DMS53 treated with DMSO at 0.1 percent for 48 hours (cell line): ENCODE data around the gene SMIM14.
"Not testable (repeated sequence)": the region's sequence is repeated elsewhere in the genome, so short reads cannot be mapped to it uniquely, and the experiment has no call there.

Source experiments
- DNase-seq: peaks from one replicate; lab custom pipeline; 2025; ENCODE audit not compliant: unreplicated experiment; lab: John Stamatoyannopoulos, UW

The SMIM14 gene

DNA sequence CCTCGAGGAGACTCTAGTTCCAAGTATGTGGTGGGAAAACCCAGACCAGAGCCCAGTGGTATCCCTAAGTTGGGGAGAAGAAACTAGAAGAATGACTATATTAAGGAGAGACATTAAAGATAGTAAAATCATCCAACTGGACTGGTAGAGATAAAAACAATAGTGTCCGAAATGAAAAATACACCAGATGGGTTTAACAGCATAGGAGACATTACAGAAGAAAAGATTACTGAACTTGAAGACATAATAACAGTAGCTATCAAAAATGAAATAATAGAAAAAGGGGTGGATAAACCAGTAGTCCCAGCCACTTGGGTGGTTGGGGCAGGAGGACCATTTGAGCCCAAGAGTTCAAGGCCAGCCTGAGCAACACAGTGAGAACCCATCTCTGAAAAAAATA is 31.9 kb downstream of the SMIM14 start:
- DNase-seq = no peak

DNA sequence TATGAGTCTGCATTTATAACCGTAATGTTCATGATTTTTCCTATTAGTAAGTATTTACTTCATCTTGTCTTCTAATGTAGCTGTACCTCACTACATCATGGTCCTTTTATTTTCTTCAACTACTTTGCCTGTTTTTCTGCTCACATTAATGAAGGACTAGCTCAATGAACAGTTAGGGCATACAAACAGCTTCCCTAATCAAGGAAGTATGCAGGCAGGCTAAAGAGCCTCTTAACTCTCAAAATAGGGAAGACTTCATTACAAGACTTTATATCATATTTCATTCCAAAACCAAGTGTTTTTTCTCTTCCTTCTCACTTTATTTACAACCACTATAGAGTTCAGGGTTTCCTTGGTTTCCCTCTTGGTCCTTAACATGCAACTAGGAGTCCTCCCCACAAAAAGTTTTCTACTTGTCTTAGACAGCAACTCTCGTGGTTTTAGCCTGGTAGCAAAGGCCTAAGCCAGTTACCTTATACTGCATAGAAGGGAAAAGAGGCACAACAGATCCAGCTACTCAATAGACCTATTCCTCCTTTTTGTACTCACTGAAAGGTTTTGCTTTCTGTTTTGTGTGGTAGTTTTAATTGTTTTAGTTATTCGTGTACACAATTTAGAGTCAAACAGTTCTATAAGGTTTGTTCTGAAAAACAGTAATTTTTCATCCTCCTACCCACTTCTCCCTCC is 40.8 kb downstream of the SMIM14 start:
- DNase-seq = no peak

DNA sequence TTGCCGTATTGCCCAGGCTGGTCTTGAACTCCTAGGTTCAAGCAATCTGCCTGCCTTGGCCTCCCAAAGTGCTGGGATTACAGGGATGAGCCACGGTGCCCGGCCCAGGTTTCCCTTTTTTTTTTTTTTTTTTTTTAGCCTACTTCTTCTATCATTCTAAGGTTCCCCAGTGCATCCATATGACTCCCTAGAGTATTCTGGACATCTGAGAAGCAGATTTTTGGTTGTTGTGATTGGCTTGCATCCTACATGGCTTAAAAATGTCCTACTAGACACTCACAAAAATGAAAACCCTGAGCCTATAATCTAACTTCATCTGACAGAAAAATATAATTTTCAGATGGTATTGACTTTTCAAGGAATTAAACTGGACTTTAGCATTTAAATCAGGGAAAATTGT is 41.7 kb downstream of the SMIM14 start:
- DNase-seq = no peak

DNA sequence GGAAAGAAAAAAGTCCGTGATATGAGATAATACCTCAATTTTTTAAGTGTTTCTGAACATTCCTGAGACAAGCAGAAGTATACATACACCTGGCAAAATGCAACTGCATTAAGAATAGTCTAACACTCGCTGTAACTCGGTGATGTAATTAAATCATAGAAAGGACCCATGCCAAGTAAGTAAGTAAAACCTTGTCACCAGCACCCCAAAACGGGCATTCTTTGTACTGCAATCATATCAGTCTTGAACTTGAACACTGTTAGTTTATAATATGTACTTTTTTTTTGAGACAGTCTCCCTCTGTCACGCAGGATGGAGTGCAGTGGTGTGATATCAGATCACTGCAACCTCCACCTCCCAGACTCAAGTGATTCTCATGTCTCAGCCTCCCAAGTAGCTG is 47.4 kb downstream of the SMIM14 start:
- DNase-seq = no peak

DNA sequence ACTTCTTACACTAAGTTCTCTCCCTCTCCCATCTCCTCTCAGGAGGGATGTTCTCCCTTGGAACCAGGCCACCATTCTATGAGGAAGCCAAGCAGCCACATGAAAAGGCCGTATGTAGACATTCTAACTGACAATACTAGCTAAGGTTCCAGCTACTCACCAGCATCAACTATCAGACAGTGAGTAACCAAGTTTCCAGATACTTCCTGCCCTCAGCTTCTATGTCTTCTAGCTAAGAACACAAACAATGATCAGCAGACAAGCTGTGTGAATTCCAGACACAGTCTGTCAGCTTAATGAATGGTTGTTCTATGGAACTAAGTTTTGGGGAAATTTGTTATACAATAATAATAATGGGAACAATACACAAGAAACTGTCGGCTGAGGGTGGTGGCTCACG is 50.8 kb downstream of the SMIM14 start:
- DNase-seq = no peak

DNA sequence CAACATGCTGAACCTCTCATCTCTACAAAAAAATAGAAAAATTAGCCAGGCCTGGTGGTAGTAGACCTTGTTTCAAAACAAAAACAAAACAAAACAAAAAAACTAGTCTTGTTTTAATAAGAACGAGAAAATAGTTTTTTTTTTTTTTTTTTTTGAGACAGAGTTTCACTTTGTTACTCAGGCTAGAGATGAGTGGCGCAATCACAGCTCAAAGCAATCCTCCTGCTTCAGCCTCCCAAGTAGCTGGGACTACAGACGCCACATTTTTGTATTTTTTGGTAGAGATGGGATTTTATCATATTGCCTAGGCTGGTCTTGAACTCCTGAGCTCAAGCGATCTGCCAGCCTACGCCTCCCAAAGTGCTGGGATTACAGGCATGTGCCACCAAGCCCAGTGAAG is 63.7 kb downstream of the SMIM14 start:
- no peak for DNase-seq

DNA sequence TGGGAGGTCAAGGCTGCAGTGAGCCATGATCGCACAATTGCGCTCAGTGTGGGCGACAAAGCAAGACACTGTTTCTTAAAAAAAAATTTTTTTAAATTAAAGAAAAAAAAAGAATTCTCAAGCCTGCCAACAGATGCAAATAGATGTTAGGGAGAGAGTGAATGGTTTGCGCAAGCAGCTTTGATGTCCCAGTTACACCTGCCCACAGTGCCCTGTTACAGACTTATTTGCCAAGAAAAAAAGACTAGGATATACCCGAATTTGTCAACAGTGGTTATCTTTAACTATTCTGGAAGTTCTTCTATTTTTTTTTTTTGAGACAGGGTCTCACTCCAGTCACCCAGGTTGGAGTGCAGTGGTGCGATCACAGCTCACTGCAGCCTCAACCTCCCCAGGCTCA is 67.2 kb downstream of the SMIM14 start:
- DNase-seq = no peak

DNA sequence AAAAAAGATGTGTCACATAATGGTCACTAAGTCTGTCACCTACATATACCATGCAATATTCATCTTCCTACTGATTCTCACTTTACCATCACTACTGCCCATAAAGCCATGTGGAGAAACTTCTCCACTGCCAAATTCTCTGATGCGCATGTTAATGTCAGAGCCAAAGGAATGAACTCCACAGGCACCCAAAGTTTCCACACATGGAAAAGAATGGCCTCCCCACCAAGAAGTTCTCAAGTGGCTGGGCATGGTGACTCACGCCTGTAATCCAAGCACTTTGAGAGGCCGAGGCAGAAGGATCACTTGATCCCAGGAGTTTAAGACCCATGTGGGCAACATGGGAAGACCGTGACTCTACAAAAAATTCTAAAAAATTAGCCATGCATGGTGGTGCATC is 67.6 kb downstream of the SMIM14 start:
- DNase-seq = no peak

DNA sequence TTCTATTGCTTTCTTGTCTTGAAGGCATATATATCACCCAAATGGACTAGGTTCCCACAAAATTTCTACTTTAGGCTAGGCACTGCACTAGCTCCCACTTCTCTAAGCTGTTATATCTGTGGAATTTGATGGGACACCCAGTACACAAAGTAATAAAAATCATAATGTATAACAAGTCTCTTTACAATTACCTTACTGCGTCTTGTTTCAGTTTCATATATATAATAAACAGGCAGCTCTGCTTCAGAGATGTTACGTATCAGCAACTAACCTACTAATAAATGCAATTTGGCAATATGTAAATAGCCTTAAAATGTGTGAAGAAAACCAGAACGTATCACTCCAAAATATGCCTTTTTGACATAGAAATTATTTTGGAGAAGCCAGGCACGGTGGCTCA is 69.5 kb downstream of the SMIM14 start:
- DNase-seq = no peak

DNA sequence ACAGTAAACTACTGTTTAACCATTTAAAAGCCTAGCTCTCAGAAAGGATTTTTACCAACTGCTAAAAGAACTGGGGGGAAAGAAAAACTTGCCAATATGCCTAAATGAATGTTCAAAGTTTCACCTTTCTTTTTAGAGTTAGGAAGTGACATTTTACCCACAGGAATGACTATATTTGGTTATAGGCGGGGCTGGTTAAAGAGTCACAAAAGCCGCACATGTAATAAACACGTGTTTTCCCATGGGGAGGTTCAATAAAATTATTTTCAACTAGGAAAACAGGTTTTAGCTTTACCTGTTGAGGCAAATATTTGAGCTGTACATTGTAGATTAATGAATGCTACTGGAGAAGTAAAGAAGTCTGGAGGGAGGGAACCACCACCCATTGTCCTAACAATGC is 69.9 kb downstream of the SMIM14 start:
- no peak for DNase-seq

DNA sequence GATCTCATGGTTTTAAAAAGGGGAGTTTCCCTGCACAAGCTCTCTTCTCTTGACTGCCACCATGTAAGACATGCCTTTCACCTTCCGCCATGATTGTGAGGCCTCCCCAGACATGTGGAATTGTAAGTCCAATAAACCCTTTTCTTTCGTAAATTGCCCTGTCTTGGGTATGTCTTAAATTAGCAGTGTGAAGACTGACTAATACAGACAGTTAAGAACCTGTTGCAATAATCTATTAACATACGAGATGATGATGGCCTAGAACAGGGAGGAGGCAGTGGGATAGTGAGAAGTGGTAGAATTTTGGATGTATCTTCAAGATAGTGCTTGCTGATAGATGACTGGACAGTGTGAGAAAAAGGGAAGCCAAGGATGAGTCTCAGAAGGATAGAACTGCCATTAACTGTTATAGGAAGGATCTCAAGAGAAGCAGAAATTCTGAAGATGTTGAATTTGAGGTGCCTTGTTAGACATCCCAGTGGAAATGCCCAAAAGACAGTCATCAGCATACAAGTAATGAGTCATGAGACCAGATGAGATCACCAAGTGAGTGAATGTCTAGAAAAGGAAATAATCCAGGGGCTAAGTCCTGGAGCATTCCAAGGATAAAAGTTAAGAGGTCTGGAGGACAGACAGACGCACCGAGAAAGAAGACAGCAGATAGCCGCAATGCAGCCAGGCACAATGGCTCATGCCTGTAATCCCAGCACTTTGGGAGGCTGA is 72.6 kb downstream of the SMIM14 start:
- no peak for DNase-seq

DNA sequence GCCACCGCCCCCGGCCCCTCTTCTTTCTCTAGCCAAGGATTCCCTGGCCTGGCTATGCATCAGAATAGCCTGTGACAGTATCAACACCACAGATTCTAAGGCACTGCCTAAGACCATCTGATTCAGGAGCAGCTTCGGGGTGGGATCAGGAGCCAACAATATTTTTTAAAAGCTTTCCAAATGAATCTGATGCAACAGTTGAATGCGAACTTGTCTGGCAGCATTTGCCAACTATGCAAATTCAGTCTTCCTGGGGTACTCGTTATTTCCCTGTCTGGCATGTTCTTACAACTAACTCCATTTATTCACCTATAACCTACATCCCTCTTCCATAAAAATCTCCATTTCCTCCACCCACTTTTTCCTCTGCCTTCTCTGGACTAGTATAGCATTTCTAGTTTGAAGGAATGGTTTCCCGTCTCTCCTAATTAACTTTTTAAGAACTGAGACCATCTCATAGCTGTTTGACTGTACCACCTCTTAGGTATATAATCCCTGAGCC is 75.3 kb downstream of the SMIM14 start:
- DNase-seq = no peak

DNA sequence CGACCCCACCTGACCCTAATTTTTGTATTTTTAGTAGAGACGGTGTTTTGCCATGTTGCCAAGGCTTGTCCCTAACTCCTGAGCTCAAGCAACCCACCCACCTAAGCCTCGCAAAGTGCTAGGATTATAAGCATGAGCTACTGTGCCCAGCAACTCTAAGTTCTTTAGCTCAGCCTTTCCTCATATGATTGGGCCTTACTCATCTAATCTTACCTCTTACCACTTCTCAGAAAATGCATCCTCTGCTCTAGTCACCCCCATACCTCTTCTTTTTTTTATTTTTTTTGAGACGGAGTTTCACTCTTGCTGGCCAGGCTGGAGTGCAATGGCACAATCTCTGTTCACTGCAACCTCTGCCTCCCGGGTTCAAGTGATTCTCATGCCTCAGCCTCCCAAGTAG is 75.9 kb downstream of the SMIM14 start:
- no peak for DNase-seq

DNA sequence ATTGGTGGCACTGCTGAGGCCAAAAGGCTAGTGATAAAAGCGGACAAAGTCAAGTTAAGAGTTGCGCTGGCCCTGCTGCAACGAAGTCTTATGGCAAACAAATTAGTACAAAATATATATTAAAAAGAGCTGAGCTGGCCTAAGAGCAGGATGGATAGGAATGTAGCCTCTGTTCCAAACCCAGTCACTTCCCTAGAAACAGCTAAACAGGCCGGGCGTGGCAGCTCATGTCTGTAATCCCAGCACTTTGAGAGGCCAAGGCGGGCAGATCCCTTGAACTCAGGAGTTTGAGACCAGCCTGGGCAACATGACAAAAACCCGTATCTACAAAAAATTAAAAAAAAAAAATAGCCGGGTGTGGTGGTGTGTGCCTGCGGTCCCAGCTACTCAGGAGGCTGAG is 79.0 kb downstream of the SMIM14 start:
- no peak for DNase-seq

DNA sequence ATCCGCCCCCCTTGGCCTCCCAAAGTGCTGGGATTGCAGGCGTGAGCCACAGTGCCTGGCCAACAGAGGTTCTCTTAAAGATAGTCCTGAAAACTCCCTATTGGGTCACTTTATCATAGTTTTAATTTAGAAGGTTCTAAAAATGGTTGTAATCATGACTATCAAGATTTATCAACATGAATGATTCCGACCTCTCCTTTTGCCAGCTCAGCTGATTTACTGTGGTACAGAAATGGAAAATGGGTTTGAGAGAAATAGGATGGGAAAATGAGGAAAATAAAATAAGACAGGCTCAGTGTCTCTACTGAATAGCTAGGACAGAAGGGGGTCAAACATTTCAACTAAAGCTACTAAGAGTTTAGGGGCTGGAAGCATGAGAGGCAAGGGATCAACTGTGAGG is 83.2 kb downstream of the SMIM14 start:
- no peak for DNase-seq

DNA sequence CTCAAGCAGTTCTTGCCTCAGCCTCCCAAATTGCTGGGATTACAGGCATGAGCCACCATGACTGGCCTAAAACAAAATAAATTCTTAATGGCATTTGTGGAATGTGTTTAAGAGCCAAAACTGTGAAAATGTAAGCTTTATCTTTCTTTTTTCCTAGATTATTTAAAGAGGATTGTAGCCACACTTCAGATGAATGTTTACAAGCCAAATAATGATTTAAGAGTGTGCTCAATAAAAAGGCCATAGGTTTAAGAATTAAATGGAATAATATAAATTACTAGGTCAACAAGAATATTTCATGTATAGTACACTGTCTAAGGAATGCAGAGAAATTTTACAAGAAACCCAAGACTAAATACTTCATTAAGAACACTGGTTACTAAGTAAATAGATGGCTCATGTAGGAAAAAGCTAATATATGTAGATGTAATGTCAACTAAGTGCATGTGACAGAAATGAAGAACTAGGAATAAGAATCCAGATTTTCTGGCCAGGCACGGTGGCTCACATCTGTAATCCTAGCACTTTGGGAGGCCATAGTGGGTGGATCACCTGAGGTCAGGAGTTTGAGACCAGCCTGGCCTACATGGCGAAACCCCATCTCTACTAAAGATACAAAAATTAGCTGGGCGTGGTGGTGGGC is 90.1 kb downstream of the SMIM14 start:
- no peak for DNase-seq

DNA sequence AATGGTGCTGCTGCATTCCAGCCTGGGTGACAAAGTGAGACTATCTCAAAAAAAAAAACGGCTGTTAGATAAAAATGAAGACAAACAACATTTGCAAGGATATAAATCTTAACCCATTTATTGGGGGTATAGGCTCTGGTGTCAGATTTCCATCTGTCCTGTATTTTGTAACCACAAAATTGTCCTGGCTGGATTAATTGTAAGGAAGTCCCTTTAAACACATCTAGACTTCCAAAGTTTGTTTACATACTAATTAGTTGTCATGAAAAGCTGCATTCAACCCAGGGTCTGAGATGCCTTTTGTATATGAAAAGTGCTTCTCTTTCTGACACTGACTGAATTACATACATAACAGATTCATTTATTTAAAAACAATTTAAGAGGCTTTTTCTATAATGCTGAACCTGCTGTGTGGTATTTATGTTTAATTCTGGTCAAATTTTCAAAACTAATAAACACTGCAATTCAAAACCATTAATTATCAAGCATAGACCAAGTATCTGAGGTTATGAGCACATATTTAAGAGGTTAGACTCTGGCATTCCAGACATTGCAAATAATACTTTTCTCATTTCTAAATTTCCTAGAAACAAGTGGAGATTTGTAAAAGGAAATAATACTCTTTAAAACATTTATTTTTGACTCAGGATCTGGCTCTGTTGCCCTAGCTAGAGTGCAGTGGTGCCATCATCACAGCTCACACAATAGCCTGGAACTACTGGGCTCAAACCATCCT is 93.9 kb downstream of the SMIM14 start:
- DNase-seq = no peak

DNA sequence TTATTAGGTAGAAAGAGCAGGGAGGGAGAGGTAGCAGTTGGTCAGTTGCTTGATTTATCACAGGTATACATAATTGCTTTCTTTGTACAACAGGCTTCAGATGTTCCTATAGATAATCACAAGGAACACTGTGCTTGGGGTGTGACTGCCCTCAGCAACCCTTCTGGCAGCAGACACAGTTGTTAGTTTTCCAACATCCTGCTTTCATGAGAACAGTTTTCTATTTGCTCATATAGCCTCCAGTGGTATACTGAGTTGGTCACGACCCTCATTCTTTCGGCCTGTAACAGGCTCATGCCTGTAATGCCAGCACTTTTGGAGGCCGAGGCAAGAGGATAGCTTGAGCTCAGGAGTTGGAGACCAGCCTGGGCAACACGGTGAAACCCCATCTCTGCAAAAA is 94.6 kb downstream of the SMIM14 start:
- DNase-seq = not testable (repeated sequence)

DNA sequence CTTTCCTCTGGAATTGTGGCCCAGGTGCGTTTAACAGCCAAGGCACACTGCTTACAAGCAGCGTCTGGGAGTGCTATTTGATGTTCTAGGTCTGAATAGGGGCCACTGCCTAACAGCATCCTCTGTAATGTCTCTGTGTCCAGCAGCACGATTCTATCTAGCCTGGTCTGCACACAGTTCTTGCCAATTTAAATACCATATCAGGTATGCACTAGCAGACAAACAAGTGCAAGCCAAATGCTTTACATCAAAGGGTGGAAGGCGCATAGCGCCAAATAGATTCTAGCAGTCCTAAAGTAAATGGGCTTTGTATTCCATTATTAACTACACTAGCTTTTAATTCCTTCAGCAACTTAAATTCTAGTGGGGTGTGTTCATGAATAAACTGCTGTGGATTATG is 95.6 kb downstream of the SMIM14 start:
- no peak for DNase-seq

DNA sequence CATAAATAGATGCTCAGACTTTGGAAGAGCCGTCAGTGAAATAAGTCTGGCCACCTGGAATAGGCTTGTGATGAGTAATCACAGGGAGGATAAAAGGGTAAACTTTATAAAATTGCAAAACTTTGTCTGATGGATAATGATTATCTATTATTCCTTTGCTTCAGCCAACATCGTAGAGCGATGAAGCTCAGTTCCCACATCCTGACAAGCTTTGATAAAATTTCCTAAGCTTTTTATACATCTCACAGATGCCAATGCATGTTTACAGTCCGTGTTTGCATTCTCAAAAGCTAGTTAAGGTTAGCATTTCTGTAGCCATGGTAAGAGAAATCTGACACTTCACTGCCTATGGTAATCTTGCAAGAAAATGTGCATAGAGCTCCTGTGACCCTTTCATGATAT is 96.1 kb downstream of the SMIM14 start:
- no peak for DNase-seq

DNA sequence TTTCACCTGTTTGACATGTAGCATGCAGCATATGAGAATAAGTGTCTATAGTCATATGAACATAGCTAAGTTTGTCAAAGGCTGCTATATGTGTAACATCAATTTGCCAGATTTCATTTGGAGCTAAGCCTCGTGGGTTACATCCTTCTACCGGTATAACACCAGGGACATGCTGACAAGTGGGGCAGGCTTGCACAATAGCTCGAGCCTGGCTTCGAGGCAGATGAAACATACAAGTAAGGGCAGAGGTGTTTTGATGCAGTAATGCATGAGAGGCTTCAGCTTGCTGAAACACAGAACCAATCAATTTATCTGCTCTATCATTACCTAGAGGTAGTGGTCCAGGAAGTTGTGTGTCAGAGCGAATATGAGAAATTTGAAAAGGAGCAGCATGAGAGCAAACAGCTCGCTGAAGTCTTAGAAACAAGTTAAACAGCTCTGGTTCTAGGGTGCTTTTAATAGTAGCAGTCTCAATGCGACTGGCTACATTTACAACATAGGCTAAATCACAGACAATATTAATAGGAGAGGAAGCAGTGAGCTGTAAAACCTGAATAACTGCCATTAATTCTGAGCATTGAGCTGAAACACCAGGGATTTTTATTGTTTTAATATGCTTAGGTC is 96.6 kb downstream of the SMIM14 start:
- no peak for DNase-seq
